Epithelial cell of proximal tubule (primary cell): Measurements from ENCODE around the gene ENPP1. TPM values are rescaled to one million over a fixed set of nuclear protein-coding genes. Genes with fewer than 3 reads are reported as not detected.

ENCODE experiments used
- DNase-seq: peaks from one replicate; pipeline ENCODE4 v3.0.0-alpha.2; 2011; ENCODE audit warnings: low read depth
- H3K4me3 ChIP-seq: 2 replicates; pipeline ENCODE4 v1.5.1; 2011; ENCODE audit warnings: low read depth, mild to moderate bottlenecking, low read length
- CTCF ChIP-seq: conservative IDR thresholded peaks from 2 replicates; pipeline ENCODE4 v1.5.1; 2012; ENCODE audit warnings: low read depth, mild to moderate bottlenecking, low read length
- total RNA-seq: library from RNA; depleted of rRNA; stranded (reverse); fragments of >200 nt; gene quantifications from 2 replicates; pipeline ENCODE4 v1.2.3, GENCODE V29; 2015

ENPP1 gene
- total RNA-seq, 1 donor from 2014 or later, result 3.5 TPM

GRCh38 chr6:131929976-131930375, 122.2 kb downstream of the ENPP1 start:
- no peak for TF ChIP-seq CTCF
- H3K4me3 ChIP-seq, result no peak overlapping the region
- DNase-seq, result no peak

- no peak overlapping the region for H3K4me3 ChIP-seq
- DNase-seq, result no peak
- no peak for TF ChIP-seq CTCF
Measured at GRCh38 chr6:131931063-131931750, 123.4 kb downstream of the ENPP1 start.

DNA sequence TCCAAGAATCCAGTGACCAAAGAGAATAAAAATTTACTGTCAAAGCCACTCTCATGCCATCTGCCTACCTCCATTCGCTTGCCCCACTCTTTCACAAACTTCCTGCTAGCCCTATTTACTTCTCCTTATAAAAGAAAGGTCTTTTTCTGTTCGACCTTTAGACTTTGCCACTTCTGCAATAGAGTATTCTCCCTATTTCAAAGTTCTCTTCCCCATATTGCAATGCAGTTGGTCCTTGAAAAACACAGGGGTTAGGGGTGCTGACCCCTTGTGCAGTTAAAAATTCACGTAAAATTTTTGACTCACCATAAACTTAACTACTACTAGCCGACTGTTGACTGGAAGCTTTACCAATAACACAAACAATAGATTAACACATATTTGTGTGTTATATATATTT, 128.3 kb downstream of the ENPP1 start:
- no peak for TF ChIP-seq CTCF
- no peak overlapping the region for H3K4me3 ChIP-seq
- DNase-seq, result no peak

DNA sequence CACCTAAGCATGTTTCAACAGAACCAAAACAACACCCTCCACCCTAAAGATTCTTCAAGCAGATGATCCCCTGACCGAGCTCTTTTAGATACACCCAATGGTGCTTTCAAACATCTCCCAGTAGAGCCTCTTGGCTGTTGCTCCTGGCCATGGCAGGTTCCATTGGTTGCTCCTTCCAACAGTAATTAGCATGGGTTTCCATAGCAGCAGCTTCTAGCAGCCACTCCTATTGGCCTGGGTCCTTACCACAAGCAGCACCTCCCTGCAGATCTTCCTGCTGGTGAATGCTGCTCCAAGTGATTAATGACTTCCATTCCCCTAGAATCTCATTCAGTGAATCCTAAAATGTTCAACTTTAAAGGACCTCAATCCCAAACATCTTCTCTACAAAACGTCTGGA, 129.4 kb downstream of the ENPP1 start:
- no peak for DNase-seq
- H3K4me3 ChIP-seq, result no peak overlapping the region
- no peak for TF ChIP-seq CTCF

- no peak overlapping the region for H3K4me3 ChIP-seq
- DNase-seq, result no peak
- TF ChIP-seq CTCF, result no peak
Measured at GRCh38 chr6:131937703-131938631, 130.1 kb downstream of the ENPP1 start.

Other genes starting within 250 kb of the ENPP1 start
- gene ARG1, start 234.8 kb upstream of the ENPP1 start, total RNA-seq, result not detected in 2 replicates
- gene MED23, start 179.8 kb upstream of the ENPP1 start, total RNA-seq, result 14.5 and 15.0 TPM in 2 replicates
- gene ENPP3, start 170.7 kb upstream of the ENPP1 start, total RNA-seq, result 0.17 TPM in 1 of 2 replicates, not detected in the other
- not detected in 2 replicates for gene OR2A4, start 106.6 kb upstream of the ENPP1 start, total RNA-seq
- not detected in 2 replicates for gene CTAGE9, start 97.0 kb upstream of the ENPP1 start, total RNA-seq
- gene CCN2, start 143.4 kb downstream of the ENPP1 start, total RNA-seq, result 36.0 and 40.1 TPM in 2 replicates